ENCODE results near the gene OR5AL1. TPM values are rescaled to one million over a fixed set of nuclear protein-coding genes. Genes with fewer than 3 reads are reported as not detected.

The OR5AL1 gene
- total RNA-seq, 1 donor, result not detected

DNA sequence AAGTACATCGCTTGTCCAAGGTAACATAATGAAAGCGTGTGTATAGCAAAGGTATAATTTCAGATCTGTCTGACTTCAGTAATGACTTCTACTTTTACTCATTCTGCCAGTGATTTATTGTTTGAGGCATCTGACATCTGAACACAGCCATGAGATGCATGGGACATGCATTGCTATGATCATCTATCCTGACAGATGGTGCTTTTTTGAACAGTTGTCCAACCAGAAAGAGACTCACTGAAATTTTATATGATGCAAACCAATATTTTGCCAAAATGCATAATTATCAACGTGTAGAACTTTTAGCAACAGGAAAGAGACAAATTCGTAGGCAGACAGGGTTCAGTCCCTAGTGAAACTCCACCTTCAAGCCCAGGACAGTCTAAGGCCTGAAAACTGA lies 41.0 kb downstream of the OR5AL1 start:
- no peaks in the 10 kb centered on the region for H3K9me3 ChIP-seq (ENCODE audit: low read depth, low read length)
- no peaks in the 10 kb centered on the region for H3K4me1 ChIP-seq (ENCODE audit: insufficient read depth, low read length)
- H3K79me2 ChIP-seq (ENCODE audit: insufficient read depth, low read length), result no peaks in the 10 kb centered on the region
- TF ChIP-seq, protein P1, sequence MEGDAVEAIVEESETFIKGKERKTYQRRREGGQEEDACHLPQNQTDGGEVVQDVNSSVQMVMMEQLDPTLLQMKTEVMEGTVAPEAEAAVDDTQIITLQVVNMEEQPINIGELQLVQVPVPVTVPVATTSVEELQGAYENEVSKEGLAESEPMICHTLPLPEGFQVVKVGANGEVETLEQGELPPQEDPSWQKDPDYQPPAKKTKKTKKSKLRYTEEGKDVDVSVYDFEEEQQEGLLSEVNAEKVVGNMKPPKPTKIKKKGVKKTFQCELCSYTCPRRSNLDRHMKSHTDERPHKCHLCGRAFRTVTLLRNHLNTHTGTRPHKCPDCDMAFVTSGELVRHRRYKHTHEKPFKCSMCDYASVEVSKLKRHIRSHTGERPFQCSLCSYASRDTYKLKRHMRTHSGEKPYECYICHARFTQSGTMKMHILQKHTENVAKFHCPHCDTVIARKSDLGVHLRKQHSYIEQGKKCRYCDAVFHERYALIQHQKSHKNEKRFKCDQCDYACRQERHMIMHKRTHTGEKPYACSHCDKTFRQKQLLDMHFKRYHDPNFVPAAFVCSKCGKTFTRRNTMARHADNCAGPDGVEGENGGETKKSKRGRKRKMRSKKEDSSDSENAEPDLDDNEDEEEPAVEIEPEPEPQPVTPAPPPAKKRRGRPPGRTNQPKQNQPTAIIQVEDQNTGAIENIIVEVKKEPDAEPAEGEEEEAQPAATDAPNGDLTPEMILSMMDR (IDR thresholded peaks at IDR 0.05; ENCODE audit: extremely low read depth, low read depth, low read length), result no peak
- H3K4me2 ChIP-seq (ENCODE audit: insufficient read depth, low read length), result no peak overlapping the region
- DNase-seq (ENCODE audit: insufficient read length, low spot score, missing footprints), result no peak
- no peak overlapping the region for H3K4me3 ChIP-seq (ENCODE audit: insufficient read depth, low read length)
- H3K27ac ChIP-seq (ENCODE audit: low read depth, low read length), result no peak overlapping the region
- no peak overlapping the region for H2AFZ ChIP-seq (ENCODE audit: low read length)
- no peaks in the 10 kb centered on the region for H3K36me3 ChIP-seq (ENCODE audit: insufficient read depth, low read length)
- H4K20me1 ChIP-seq (ENCODE audit: insufficient read depth, low read length), result no peaks in the 10 kb centered on the region
- no peaks in the 10 kb centered on the region for H3K27me3 ChIP-seq (ENCODE audit: insufficient read depth, low read length)

DNA sequence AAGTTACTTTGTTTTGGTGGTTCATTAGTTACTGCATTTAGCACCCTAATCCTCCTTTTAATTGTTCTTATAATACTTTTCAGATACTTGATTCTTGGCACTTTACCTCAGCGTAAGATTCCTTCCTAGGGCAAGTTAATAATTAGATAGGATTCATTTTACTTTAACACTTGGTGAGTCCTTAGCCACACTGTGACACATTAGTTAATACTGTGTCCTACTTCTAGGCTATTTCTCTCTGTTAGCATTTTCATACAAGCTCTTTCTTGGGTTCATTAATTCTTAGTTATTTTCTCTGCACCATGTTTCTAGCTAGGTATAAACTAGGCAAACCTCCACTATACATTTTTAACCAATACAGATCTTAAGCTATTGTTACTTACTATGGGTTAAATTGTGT lies 44.6 kb downstream of the OR5AL1 start:
- DNase-seq (ENCODE audit: insufficient read length, low spot score, missing footprints), result no peak
- Histone ChIP-seq H3K27ac (ENCODE audit: low read depth, low read length) (no peak overlapping the region), H3K9me3 (ENCODE audit: low read depth, low read length) (no peaks in the 10 kb centered on the region), H3K79me2 (ENCODE audit: insufficient read depth, low read length) (no peaks in the 10 kb centered on the region), H3K27me3 (ENCODE audit: insufficient read depth, low read length) (no peaks in the 10 kb centered on the region), H3K4me2 (ENCODE audit: insufficient read depth, low read length) (no peak overlapping the region), H3K36me3 (ENCODE audit: insufficient read depth, low read length) (no peaks in the 10 kb centered on the region), H4K20me1 (ENCODE audit: insufficient read depth, low read length) (no peaks in the 10 kb centered on the region), H3K4me1 (ENCODE audit: insufficient read depth, low read length) (no peaks in the 10 kb centered on the region), H3K4me3 (ENCODE audit: insufficient read depth, low read length) (no peak overlapping the region), H2AFZ (ENCODE audit: low read length) (no peak overlapping the region)
- TF ChIP-seq, protein P1 (IDR thresholded peaks at IDR 0.05; ENCODE audit: extremely low read depth, low read depth, low read length), result no peak

Other genes starting within 250 kb of the OR5AL1 start
- gene OR5J2, start 236.1 kb upstream of the OR5AL1 start, total RNA-seq, result not detected in 2 replicates
- gene OR5T2, start 178.4 kb upstream of the OR5AL1 start, total RNA-seq, result not detected in 2 replicates
- not detected in 2 replicates for gene OR5T3, start 160.4 kb upstream of the OR5AL1 start, total RNA-seq
- gene OR5T1, start 138.5 kb upstream of the OR5AL1 start, total RNA-seq, result not detected in 2 replicates
- not detected in 2 replicates for gene OR8H1, start 120.4 kb upstream of the OR5AL1 start, total RNA-seq
- not detected in 2 replicates for gene OR8K3, start 97.6 kb upstream of the OR5AL1 start, total RNA-seq
- gene OR8K1, start 66.7 kb upstream of the OR5AL1 start, total RNA-seq, result not detected in 2 replicates
- gene OR8J1, start 58.4 kb upstream of the OR5AL1 start, total RNA-seq, result not detected in 2 replicates
- gene OR8U1, start 37.1 kb upstream of the OR5AL1 start, total RNA-seq, result not detected in 2 replicates
- gene OR5M3, start 60.7 kb downstream of the OR5AL1 start, total RNA-seq, result not detected in 2 replicates
- not detected in 2 replicates for gene OR5M8, start 78.7 kb downstream of the OR5AL1 start, total RNA-seq
- not detected in 2 replicates for gene OR5M11, start 130.6 kb downstream of the OR5AL1 start, total RNA-seq
- gene OR5M10, start 165.0 kb downstream of the OR5AL1 start, total RNA-seq, result not detected in 2 replicates
- not detected in 2 replicates for gene OR5M1, start 202.2 kb downstream of the OR5AL1 start, total RNA-seq
- gene OR5AP2, start 229.7 kb downstream of the OR5AL1 start, total RNA-seq, result not detected in 2 replicates